AG04449 (cell line): ENCODE data around the gene TAF3.

Source experiments
- CTCF ChIA-PET: fragments of 350-600 bp; formaldehyde crosslinking; extraction: SDS; loops from one replicate; lab custom pipeline; 2021; ENCODE audit warnings: antibody characterized with exemption; lab: Yijun Ruan, JAX
- POLR2A ChIA-PET: fragments of 400-600, 350-600 bp; formaldehyde crosslinking; extraction: SDS; loops from one replicate; lab custom pipeline; 2020; ENCODE audit warnings: antibody characterized with exemption, inconsistent platforms; lab: Yijun Ruan, JAX
- DNase-seq: peaks from one replicate; pipeline ENCODE4 v3.0.0-alpha.2; 2010; ENCODE audit warnings: low read depth, low spot score
- H3K4me3 ChIP-seq: 2 replicates; pipeline ENCODE4 v1.5.1; 2011; ENCODE audit warnings: low read depth, mild to moderate bottlenecking, control low read depth, low read length
- TF ChIP-seq, protein P1 (sequence below): IDR thresholded peaks from one replicate; pipeline ENCODE4 v1.5.1; 2011; ENCODE audit warnings: mild to moderate bottlenecking, moderate library complexity, low read length, control low read depth, inconsistent platforms; ENCODE audit not compliant: insufficient read depth; ENCODE audit errors: missing control alignments

TAF3 gene

GRCh38 chr10:7890781-7891180 lies 72.5 kb downstream of the TAF3 start:
- no peak overlapping the region for H3K4me3 ChIP-seq
- CTCF ChIA-PET: no interaction called here
- TF ChIP-seq, protein P1, sequence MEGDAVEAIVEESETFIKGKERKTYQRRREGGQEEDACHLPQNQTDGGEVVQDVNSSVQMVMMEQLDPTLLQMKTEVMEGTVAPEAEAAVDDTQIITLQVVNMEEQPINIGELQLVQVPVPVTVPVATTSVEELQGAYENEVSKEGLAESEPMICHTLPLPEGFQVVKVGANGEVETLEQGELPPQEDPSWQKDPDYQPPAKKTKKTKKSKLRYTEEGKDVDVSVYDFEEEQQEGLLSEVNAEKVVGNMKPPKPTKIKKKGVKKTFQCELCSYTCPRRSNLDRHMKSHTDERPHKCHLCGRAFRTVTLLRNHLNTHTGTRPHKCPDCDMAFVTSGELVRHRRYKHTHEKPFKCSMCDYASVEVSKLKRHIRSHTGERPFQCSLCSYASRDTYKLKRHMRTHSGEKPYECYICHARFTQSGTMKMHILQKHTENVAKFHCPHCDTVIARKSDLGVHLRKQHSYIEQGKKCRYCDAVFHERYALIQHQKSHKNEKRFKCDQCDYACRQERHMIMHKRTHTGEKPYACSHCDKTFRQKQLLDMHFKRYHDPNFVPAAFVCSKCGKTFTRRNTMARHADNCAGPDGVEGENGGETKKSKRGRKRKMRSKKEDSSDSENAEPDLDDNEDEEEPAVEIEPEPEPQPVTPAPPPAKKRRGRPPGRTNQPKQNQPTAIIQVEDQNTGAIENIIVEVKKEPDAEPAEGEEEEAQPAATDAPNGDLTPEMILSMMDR: no peak
- DNase-seq: no peak
- POLR2A ChIA-PET: no interaction called here

GRCh38 chr10:7891634-7892033 lies 73.3 kb downstream of the TAF3 start:
- no peak for DNase-seq
- CTCF ChIA-PET: interaction anchor here (1.2 kb wide), 1 partner anchor 15 kb away, joined by 3 read pairs; no protein-coding TSS in a partner anchor

GRCh38 chr10:7892146-7892545 lies 73.8 kb downstream of the TAF3 start:
- TF ChIP-seq, protein P1: no peak
- no peak for DNase-seq
- ChIA-PET CTCF (interaction anchor here (1.2 kb wide), 1 partner anchor 16 kb away, joined by 3 read pairs; no protein-coding TSS in a partner anchor), POLR2A (no interaction called here)
- H3K4me3 ChIP-seq: no peak overlapping the region

More at GRCh38 chr10:7891634-7892033, 73.3 kb downstream of the TAF3 start:
- TF ChIP-seq, protein P1: no peak
- POLR2A ChIA-PET: no interaction called here
- H3K4me3 ChIP-seq: no peak overlapping the region

- ChIA-PET POLR2A (no interaction called here), CTCF (no interaction called here)
- no peak overlapping the region for H3K4me3 ChIP-seq
- DNase-seq: no peak
- TF ChIP-seq, protein P1: no peak
These were observed 77.4 kb downstream of the TAF3 start for GRCh38 chr10:7895699-7896090.

DNA sequence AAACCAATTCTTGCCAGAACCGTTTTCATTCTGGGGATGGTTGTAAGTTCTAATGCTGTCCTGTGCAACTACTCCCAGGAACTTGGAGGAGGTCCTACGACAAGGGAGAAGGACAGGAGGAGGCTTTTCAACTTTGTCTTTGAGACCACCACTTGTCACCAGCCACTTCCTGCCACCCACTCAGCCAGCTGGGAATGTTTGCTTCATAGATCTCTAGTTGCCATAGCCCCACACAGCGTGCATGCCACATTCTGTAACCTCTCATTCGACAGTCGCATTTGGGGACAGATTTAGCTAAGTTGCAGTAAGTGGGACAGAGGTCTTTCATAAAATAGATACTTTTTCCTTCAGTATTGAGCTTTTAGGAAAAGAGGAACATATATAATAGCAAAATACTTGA lies 78.0 kb downstream of the TAF3 start:
- ChIA-PET POLR2A (no interaction called here), CTCF (no interaction called here)
- DNase-seq: no peak
- TF ChIP-seq, protein P1: no peak
- no peak overlapping the region for H3K4me3 ChIP-seq

- H3K4me3 ChIP-seq: no peak overlapping the region
- TF ChIP-seq, protein P1: no peak
- ChIA-PET CTCF (no interaction called here), POLR2A (no interaction called here)
- no peak for DNase-seq
These were observed 83.0 kb downstream of the TAF3 start for GRCh38 chr10:7901256-7901655.
